Right lobe of liver (tissue), 4 donors: ENCODE measurements around the gene ITPKB.

Experiments used
- POLR2A ChIP-seq: fragments of 450-650 bp; IDR thresholded peaks from one replicate; pipeline ENCODE4 v1.6.1; 2017; ENCODE audit warnings: antibody characterized with exemption, mild to moderate bottlenecking
- TF ChIP-seq, protein P1 (sequence below), 4 donors: fragments of 200-600 bp in 3 of 4; fragments of 450-650 bp in 1 of 4; IDR thresholded peaks; one replicate each; pipeline versions ENCODE4 v1.5.1 to v1.8.0; 2016 to 2022; ENCODE audit warnings: antibody characterized with exemption in 4 of 4, mild to moderate bottlenecking in 2 of 4
- donor health status: DM: no; HTN: no; CAD: no.
- donor health status: DM: no; HTN: no; CAD: no.
- donor health status: DM: no; HTN: yes; CAD: no.

GRCh38 chr1:226682871-226683814 is 55.9 kb downstream of the ITPKB start:
- TF ChIP-seq, protein P1, sequence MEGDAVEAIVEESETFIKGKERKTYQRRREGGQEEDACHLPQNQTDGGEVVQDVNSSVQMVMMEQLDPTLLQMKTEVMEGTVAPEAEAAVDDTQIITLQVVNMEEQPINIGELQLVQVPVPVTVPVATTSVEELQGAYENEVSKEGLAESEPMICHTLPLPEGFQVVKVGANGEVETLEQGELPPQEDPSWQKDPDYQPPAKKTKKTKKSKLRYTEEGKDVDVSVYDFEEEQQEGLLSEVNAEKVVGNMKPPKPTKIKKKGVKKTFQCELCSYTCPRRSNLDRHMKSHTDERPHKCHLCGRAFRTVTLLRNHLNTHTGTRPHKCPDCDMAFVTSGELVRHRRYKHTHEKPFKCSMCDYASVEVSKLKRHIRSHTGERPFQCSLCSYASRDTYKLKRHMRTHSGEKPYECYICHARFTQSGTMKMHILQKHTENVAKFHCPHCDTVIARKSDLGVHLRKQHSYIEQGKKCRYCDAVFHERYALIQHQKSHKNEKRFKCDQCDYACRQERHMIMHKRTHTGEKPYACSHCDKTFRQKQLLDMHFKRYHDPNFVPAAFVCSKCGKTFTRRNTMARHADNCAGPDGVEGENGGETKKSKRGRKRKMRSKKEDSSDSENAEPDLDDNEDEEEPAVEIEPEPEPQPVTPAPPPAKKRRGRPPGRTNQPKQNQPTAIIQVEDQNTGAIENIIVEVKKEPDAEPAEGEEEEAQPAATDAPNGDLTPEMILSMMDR (IDR thresholded peaks at IDR 0.05) = no peak
- TF ChIP-seq POLR2A = no peak
